ENCODE measurements around the gene SLC47A2.
A peak's percentile ranks its signal among the peaks of the same experiment; 100 is the strongest.

SLC47A2 gene

DNA sequence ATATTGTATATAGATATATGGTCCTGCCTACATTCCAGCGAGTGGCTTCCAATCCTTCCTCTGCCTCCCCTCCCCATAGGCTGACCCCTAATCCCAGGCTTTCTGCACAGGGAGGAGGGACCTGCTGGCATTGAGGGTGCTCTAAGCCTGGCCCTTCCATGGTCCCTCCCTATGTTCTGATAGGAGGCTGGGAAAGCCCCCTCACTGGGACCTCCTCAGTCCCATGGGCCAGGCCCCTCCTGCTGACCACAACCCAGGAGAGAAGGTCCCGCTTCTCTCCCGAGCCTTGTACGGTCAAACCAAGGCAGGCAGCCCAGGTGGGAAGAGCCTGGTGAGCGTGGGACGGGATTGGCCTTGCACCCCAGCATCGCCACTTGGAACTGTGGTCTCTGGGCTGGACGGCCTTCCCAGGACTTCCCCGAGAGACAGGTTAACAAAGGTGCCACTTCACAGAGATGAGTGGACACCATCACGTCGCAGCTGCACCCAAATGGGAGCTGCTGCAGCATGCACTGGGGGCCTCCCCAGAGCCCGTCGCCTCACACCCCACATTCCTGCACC lies 30.9 kb upstream of the SLC47A2 start:
- no peak for TF ChIP-seq CTCF (IDR thresholded peaks at IDR 0.05; ENCODE audit: low read depth, low read length)
- DNase-seq (ENCODE audit: low read depth, low spot score), result no peak
- H3K4me3 ChIP-seq (ENCODE audit: low read depth, low read length), result no peak overlapping the region
- in situ Hi-C loops (cut with HindIII; ENCODE audit: low sequenced_read_pairs), result no loop called here

GRCh38 chr17:19746517-19746916 lies 30.1 kb upstream of the SLC47A2 start:
- in situ Hi-C loops (cut with HindIII; ENCODE audit: low sequenced_read_pairs), result no loop called here
- TF ChIP-seq CTCF (IDR thresholded peaks at IDR 0.05; ENCODE audit: low read depth, low read length), result no peak

DNA sequence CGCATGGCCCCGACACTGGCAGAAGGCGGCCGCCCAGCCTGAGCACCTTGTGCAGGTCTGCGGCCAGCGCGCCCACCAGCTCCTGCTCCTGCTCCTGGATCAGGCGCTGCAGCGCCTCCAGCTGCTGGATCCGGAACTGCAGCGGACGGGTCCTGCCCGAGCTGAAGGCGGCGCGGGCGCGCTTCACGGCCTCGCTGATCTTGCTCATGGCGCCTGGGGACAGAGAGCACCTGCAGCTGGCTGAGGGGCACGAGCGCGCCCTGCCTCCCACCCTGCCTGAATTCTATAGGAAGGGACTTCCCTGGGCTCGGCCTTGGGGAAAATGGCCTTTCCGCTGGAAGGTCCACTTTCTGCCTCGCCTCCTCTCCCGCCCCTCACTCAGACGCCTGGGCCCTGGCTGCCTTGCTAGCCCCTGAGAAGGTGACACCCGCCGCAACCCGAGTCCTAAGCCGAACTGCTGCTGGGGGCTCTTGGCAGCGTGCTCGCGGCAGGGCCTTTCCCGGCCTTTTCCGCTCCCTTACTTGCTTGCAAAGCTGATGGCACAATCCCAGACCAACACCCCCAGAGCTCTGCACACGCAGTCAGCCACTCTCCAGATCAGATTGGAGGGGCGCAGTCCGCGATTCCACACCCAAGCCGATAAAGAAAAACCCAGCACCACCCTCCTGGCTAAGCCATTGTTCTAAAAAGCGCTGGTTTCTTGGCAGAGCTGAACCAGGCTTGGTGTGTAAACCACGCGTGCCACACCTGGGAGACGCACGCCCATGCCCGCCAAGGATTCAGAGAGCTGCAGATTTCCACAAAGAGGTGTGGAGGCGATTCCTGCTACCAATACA lies 28.8 kb upstream of the SLC47A2 start:
- no peak overlapping the region for H3K4me3 ChIP-seq (ENCODE audit: low read depth, low read length)
- TF ChIP-seq CTCF (IDR thresholded peaks at IDR 0.05; ENCODE audit: low read depth, low read length), result peak; percentile 93
- peak; percentile 73 for DNase-seq (ENCODE audit: low read depth, low spot score)
- in situ Hi-C loops (cut with HindIII; ENCODE audit: low sequenced_read_pairs), result no loop called here

More at GRCh38 chr17:19746517-19746916, 30.1 kb upstream of the SLC47A2 start:
- no peak for DNase-seq (ENCODE audit: low read depth, low spot score)
- H3K4me3 ChIP-seq (ENCODE audit: low read depth, low read length), result no peak overlapping the region

DNA sequence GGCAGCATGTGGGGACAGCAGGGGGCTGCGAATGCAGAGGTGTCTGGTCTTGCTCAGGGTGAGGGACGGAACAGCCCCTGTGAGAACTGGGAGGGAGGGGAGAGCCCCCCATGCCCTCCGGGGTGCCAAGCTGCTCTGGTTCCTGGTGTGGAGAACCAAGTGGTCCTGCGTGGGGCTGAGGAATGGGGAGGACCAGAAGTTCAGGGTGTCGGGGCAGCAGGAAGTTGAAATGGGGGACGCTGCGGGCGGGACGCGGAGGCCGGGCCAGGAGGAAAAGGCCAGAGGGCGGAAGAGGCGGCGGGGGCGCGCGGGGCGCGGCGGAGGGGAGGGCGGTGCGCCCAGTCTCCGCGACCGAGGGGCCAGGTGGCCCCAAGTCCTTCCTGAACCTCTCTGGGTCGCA lies 28.1 kb upstream of the SLC47A2 start:
- in situ Hi-C loops (cut with HindIII; ENCODE audit: low sequenced_read_pairs), result no loop called here
- no peak for DNase-seq (ENCODE audit: low read depth, low spot score)
- peak overlapping the region; percentile 10 for H3K4me3 ChIP-seq (ENCODE audit: low read depth, low read length)

GRCh38 chr17:19743101-19744100 lies 27.0 kb upstream of the SLC47A2 start:
- no peak for DNase-seq (ENCODE audit: low read depth, low spot score)
- TF ChIP-seq CTCF (IDR thresholded peaks at IDR 0.05; ENCODE audit: low read depth, low read length), result no peak
- in situ Hi-C loops (cut with HindIII; ENCODE audit: low sequenced_read_pairs), result no loop called here
- no peak overlapping the region for H3K4me3 ChIP-seq (ENCODE audit: low read depth, low read length)

More for the DNA sequence above, 28.1 kb upstream of the SLC47A2 start:
- TF ChIP-seq CTCF (IDR thresholded peaks at IDR 0.05; ENCODE audit: low read depth, low read length), result no peak

GRCh38 chr17:19742495-19742894 lies 26.1 kb upstream of the SLC47A2 start:
- in situ Hi-C loops (cut with HindIII; ENCODE audit: low sequenced_read_pairs), result no loop called here
- no peak overlapping the region for H3K4me3 ChIP-seq (ENCODE audit: low read depth, low read length)
- no peak for DNase-seq (ENCODE audit: low read depth, low spot score)
- TF ChIP-seq CTCF (IDR thresholded peaks at IDR 0.05; ENCODE audit: low read depth, low read length), result no peak

All from astrocyte of the spinal cord (primary cell).